WI38 (cell line): ENCODE data around the gene ALDH1B1.
"Not testable (repeated sequence)": the region's sequence is repeated elsewhere in the genome, so short reads cannot be mapped to it uniquely, and the experiment has no call there.

Experiments used
- H3K4me3 ChIP-seq: 2 replicates; pipeline ENCODE4 v1.5.1; 2011; ENCODE audit warnings: low read depth, mild to moderate bottlenecking, control low read depth, low read length
- TF ChIP-seq, protein P1 (sequence below): IDR thresholded peaks from 2 replicates; pipeline ENCODE4 v1.5.1; 2012; ENCODE audit warnings: low read depth, mild to moderate bottlenecking, control low read depth, low read length

ALDH1B1 gene

GRCh38 chr9:38373679-38374078 is 18.8 kb upstream of the ALDH1B1 start:
- H3K4me3 ChIP-seq: no peak overlapping the region
- TF ChIP-seq, protein P1, sequence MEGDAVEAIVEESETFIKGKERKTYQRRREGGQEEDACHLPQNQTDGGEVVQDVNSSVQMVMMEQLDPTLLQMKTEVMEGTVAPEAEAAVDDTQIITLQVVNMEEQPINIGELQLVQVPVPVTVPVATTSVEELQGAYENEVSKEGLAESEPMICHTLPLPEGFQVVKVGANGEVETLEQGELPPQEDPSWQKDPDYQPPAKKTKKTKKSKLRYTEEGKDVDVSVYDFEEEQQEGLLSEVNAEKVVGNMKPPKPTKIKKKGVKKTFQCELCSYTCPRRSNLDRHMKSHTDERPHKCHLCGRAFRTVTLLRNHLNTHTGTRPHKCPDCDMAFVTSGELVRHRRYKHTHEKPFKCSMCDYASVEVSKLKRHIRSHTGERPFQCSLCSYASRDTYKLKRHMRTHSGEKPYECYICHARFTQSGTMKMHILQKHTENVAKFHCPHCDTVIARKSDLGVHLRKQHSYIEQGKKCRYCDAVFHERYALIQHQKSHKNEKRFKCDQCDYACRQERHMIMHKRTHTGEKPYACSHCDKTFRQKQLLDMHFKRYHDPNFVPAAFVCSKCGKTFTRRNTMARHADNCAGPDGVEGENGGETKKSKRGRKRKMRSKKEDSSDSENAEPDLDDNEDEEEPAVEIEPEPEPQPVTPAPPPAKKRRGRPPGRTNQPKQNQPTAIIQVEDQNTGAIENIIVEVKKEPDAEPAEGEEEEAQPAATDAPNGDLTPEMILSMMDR: no peak

DNA sequence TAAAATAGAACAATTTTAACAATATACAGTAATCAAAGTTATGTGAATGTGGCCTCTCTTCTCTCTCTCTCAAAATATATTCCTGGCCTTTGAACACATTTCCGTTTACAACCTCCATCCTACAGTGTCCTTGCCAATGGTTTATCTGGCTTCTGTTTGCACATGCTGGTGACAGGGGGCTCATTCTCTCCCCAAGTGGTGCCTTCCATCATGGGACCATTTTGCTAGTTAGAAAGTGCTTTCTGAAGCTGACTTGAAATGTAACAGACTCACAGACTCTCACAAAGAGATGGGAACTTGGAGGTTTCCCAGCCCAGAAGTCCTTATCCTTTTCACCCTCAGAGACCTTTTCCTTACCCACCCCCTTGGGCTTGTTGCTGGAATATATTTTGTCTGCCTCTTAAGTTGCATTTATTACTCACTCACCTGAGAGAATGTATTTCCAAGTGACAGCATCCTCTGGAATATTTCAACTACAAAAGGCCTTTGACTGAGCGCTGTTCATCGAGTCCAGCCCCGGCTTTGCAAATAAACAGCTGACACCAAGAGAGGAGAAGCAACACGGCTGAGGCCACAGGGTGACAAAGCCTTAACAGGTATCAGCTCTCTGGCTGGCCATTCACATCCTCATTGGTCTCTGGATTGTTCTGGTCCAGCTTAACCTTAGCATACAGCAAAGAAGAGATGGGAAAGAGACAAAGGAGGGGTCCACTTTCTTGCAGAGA is 17.5 kb upstream of the ALDH1B1 start:
- H3K4me3 ChIP-seq: no peak overlapping the region
- TF ChIP-seq, protein P1: no peak

- no peak overlapping the region for H3K4me3 ChIP-seq
- TF ChIP-seq, protein P1: no peak
Observed at GRCh38 chr9:38375572-38375963, 16.9 kb upstream of the ALDH1B1 start.

- TF ChIP-seq, protein P1: no peak
- no peak overlapping the region for H3K4me3 ChIP-seq
Observed at GRCh38 chr9:38376021-38376670, 16.4 kb upstream of the ALDH1B1 start.

DNA sequence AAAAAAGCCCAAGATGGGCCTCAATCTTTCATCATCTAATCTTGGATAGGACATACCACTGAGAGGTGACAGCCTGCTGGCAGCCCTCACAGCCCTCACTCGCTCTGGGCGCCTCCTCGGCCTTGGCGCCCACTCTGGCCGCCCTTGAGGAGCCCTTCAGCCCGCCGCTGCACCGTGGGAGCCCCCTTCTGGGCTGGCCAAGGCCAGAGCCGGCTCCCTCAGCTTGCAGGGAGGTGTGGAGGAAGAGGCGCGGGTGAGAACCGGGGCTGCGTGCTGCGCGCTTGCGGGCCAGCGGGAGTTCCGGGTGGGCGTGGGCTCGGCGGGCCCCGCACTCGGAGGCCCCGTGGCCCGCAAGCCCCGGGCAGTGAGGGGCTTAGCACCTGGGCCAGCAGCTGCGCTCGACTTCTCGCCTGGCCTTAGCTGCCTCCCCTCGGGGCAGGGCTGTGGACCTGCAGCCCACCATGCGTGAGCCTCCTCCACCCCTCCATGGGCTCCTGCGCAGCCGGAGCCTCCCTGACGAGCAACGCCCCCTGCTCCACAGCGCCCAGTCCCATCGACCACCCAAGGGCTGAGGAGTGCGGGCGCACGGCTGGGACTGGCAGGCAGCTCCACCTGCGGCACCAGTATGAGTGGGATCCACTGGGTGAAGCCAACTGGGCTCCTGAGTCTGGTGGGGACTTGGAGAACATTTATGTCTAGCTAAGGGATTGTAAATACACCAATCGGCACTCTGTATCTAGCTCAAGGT is 15.0 kb upstream of the ALDH1B1 start:
- not testable (repeated sequence) for H3K4me3 ChIP-seq

DNA sequence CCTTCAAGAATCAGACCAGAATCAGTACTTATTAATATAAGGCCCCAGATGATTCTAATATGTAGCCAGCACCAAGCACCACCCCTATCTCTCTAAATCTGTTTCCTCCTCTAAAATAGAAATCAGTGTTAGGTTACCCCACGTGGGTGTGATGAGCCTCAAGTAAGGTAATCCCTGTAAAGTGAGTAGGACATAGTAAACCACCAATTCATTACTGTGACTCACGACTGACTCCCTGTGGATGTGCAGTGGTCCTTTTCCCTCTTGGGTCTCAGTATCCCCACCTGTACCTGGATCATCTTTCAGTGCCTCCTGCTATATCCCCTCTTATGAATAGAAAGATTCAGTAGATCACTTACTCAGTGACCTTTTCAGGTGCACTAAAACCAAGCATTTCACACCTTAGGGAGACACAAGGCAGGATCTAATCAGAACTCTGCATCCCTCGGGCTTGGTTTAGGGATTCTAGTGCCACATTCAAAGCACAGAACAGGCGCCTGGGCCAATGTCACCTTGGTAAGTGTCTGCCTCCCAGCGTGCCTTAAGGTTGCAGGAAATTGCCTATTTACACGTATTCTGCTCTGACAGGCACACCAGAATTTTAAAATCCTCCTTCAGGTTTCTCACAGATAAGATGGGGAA is 12.2 kb upstream of the ALDH1B1 start:
- TF ChIP-seq, protein P1: no peak
- no peak overlapping the region for H3K4me3 ChIP-seq

GRCh38 chr9:38380872-38381534 is 11.5 kb upstream of the ALDH1B1 start:
- H3K4me3 ChIP-seq: no peak overlapping the region
- TF ChIP-seq, protein P1: no peak
